NCI-H446 treated with DMSO at 0.1 percent for 48 hours (cell line): ENCODE measurements around the gene TSNAX.
"Not testable (repeated sequence)": the region's sequence is repeated elsewhere in the genome, so short reads cannot be mapped to it uniquely, and the experiment has no call there.

ENCODE experiments used
- DNase-seq: peaks from one replicate; lab custom pipeline; 2025; lab: John Stamatoyannopoulos, UW

TSNAX gene, protein sequence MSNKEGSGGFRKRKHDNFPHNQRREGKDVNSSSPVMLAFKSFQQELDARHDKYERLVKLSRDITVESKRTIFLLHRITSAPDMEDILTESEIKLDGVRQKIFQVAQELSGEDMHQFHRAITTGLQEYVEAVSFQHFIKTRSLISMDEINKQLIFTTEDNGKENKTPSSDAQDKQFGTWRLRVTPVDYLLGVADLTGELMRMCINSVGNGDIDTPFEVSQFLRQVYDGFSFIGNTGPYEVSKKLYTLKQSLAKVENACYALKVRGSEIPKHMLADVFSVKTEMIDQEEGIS

DNA sequence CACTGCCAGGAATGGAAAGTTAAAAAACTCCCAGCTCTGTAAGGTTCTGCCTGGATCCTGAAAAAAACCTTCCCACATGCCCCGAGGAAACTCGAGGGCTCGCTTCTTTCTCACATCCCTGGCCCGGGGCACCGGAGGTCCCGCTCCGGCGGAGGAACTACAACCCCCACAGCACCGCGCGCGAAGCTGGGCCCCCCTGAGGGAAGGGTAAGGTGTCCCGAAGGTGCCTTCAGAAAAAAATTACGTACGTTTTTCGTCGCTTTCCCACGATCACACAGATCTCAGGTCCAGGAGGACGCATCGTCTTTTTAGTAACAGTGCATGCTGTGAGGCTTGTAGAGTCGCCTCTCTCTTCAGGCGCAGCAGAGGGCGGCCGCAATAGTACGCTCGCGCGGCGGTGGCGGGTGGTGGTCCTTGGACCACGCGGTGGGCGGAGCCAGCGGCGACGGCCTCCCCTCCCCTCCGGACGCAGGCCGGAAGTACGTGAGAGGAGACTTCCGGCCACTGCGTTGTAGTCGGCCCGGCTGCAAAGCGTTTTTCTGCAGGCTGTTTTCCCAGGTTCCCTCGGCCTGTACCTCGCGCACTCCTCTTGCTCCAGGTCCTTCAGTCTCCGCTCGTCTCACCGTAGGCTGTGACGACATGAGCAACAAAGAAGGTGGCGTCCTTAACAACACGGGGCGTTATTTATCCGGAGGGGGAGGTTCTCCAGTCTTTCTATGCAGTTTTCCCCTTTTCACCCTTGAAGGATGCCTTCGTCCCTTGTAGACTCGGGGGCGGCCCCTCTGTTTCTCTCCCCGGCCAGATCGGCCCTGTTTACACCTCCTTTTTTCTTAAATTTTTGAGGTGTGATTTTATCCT lies at the start of gene TSNAX:
Gene TSNAX, plus strand, starts transcription at position 498 of the 858 bp plus-strand sequence. Its CDS starts 142 bp downstream, at position 640.
- peak; percentile 91 for DNase-seq

- DNase-seq, result no peak
These were observed 49.7 kb upstream of the TSNAX start for GRCh38 chr1:231478811-231479210.

DNA sequence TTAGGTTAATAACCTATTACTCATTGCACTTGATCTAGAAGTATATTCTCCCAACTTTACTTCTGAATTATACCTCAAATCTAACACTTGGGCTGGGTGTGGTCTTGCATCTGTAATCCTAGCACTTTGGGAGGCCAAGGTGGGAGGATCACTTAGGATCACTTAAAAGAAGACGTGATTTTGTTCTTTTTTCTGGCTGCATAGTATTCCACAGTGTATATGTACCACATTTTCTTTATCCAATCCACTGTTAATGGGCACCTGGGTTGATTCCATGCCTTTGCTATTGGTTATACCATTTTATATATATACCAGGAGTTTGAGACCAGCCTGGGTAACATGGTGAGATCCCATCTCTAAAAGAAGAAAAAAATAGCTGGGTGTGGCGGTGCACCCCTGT lies 48.5 kb upstream of the TSNAX start:
- no peak for DNase-seq

DNA sequence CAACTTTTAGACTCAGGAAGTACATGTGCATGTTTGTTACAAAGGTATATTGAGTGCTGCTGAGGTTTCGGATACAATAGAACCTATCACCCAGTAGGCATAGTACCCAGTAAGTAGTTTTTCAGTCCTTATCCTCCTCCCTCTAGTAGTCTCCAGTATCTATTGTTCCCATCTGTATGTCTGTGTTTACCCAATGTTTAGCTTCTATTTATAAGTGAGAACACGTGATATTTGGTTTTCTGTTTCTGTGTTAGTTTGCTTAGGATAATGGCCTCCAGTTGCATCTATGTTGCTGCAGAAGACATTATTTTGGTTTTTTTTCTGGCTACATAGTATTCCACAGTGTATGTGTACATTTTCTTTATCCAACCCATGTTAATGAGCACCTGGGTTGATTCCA lies 47.2 kb upstream of the TSNAX start:
- no peak for DNase-seq

DNA sequence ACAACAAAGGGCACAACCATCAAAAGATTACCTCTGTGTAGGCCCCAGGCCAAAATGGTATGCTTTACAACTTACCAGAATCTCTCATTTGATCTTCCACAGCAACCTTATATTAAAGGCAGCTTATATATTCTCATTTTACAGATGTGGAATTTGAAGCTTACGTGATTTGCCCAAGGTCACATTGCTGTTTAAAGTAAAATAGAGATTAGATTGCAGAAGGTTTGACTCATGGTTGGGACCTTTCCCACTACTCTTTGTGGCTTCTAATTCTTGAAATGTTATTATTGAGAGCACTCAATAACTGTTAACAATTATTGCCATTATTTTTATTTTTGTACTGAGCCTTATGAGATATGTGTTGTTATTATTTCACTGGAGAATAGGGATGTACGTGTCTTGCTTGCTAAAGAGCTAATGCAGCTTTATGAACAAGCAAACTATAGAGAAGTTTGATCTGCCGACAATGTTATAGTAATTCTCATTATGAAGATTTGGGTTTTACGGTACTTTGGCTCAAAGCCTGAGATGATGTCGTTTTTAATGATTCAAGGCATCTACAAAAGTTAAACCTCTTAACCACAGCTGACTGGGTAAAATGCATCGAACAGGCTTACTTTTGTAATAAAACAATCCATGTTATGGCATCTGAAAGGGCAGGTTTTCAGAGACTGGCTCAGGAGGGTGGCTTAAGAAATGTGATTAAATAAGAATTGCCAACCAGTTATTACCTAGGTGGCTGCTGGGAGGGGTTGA lies 43.3 kb upstream of the TSNAX start:
- DNase-seq, result no peak

GRCh38 chr1:231487019-231487418 lies 41.5 kb upstream of the TSNAX start:
- no peak for DNase-seq

GRCh38 chr1:231487910-231488309 lies 40.6 kb upstream of the TSNAX start:
- DNase-seq, result no peak

DNA sequence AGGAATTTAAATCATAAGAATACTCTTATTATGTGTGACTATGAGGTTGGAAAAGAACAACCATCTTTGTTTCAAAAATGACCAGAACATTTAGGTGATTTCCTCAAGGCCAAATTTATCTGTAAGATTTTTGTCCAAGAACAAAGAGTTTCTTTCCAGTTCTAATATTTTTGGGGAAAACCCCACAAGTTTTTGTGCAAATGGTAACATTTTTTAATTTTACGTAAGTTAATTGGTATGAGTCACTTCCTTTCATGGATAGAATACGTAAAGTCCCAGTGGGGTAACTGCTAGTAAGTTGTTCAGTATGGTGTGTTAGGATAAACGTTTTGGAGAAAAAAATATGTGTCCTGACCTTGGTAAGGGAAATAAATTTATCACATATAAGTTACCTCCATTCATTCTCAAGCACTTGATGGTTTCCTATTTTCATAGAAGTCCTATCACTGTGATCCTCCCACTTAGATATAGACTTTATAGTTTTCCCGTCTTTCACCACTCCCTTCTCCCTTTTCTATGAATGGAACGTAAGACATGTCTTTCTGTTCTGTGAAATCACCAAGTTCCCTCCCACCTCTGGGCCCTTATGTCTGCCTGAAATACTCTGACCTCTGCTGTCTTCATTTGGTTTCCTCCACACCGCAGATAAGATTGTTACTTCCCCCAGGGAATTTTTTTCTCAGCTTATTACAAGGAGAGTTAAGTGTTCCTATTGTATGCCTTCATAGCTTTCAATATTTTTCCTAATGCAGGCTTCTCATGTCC lies 34.9 kb upstream of the TSNAX start:
- DNase-seq, result no peak

DNA sequence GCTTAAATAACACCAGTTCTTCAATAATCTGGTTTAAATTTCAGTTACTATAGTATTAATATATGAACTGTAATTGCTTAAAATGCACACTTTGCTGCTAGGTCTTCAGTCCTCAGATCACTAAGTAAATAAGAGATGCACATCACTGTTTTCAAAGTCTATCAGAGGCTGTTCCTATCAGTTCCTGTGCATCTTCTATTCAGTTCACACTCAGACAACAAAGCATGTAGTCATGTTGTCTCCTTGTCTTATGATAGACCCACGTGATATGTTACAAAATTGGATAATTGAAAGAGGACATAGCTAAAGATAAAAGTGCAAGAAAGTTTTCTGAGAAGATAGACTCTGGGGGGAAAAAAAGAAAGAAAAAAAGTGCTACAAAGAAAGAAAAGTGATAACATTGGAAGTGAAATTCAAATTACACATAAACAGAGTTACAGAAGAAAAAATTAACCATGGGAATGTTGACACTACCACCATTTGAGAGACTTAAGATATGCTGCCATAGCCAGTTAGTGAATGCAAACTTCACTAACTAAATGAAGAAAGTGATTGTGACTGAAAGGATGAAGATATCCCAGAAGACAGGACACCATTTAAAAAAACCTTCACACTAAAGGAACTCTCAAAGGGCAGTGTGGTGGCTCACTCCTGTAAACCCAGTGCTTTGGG lies 33.9 kb upstream of the TSNAX start:
- no peak for DNase-seq

DNA sequence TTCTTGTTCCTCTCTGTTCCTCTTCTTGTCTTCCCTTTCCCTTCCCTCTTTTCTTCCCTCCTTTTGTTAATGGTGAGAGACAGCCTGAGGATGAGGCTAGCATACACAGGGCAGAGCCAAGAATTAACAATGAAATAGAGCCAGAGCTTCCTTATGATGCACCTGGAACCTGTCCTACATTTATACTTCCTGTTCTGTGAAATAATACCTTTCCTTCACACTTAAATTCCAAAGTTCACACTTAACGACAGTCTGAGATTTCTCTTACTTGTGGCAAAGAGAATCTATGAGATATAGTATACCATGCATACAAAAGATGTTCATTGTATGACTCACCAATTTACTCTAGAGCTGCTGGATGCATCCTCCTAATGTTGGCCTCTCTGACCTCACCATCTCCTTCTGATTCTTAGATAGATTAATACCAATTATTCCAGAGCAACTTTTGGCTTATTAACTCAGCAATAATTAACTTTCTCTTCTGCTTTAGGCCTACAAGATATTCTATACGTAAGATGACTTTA lies 30.8 kb upstream of the TSNAX start:
- no peak for DNase-seq

GRCh38 chr1:231499148-231499763 lies 29.2 kb upstream of the TSNAX start:
- no peak for DNase-seq

DNA sequence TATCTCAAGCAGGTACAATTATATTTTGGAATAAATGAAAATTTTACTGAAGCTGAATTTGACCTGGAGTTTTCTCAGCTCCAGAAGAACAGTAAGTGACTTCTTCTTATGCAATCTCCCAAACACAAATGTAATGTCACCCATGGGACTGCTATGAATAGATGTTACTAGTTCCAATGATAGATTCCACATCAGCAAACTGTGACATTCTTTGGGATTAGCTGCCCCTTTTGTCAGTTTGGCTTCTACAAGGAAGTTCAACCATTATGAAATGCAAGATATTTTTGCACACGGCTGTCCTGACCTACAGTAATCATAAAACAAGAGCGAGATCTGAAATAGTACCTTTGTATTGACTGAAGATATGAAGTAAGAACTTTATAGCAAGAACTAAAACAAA lies 27.8 kb upstream of the TSNAX start:
- DNase-seq, result no peak

DNA sequence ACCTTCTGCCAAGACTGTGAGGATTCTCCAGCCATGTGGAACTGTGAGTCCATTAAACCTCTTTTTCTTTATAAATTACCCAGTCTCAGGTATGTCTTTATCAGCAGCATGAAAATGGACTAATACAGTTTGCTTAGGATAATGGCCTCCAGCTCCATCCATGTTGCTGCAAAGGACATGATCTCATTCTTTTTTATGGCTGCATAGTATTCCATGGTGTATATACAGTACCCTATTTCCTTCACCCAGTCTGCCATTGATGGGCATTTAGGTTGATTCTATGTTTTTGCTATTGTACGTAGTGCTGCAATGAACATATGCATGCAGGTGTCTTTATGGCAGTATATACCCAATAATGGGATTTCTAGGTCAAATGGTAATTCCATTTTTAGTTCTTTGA lies 25.3 kb upstream of the TSNAX start:
- DNase-seq, result not testable (repeated sequence)

GRCh38 chr1:231507476-231508355 lies 20.8 kb upstream of the TSNAX start:
- DNase-seq, result no peak

DNA sequence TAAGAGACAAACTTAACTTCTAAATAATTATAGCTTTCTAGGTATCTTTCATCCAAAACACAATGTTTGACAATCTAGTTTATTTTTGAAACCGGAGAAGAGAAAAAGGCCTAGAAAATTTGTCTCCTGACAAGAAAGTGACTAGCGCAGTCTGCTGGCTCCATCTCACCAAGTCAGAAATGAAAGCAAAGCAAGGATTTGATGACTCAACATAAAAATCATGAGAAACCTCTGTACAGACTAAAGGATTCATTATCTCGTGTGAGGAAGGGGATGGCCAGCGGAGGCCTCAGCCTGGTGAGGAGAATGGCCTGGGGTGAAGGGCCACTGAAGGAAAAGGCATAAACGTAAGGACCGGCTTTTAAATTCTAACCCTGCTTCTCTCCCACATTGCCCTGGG lies 20.0 kb upstream of the TSNAX start:
- DNase-seq, result no peak

- no peak for DNase-seq
These were observed 19.5 kb upstream of the TSNAX start for GRCh38 chr1:231508941-231509340.

DNA sequence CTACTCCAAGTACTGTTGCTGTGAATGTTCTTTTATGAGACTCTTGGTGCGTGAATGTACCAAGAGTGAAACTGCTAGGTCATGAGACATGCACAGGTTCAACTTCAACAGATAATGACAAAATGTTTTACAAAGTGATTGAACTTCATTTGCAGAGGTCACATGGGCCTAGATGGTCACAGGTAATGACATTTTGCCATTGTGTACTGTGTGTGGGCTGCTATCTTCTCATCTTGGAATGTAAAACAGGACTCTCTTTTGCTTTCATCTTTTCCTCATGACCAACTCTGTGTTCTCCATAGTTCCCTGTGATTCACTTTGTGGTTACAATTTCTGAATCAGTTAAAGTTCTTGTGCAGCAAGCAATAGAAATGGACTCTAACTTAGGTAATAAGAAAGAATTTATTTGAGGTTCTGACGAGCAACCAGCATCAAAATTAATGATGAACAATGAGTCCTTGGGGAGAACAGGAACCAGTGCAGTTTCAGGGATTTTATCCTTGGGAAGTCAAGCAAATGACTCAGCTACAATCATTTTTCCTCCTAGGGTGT lies 16.2 kb upstream of the TSNAX start:
- DNase-seq, result no peak

- DNase-seq, result no peak
These were observed 12.7 kb upstream of the TSNAX start for GRCh38 chr1:231515748-231516147.

DNA sequence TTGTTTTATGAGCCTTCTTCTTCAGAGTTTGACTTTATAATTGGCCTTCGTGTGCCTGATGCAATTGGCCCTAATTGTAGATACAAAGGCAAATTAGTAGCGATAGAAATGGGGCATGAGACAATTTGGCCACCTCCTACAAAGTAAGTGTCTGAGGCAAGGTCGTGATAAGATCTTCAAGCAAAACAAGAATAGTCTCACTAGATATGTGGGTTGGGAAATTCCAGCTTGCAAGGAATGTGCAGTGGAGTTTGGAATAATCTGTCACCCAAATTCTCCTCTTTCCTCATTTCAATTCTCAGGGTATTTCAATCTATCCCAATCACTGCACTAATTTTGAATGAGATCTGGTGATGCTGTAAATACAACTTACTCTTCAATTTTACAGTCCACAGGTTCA lies 11.4 kb upstream of the TSNAX start:
- DNase-seq, result no peak
